Activated T-cell treated with anti-CD3 and anti-CD28 coated beads for 1 hour (primary cell): ENCODE data around the gene EVPL.
"Not testable (repeated sequence)": the region's sequence is repeated elsewhere in the genome, so short reads cannot be mapped to it uniquely, and the experiment has no call there.

Source experiments
- DNase-seq: peaks from one replicate; pipeline ENCODE4 v3.0.0-alpha.2; 2020; ENCODE audit warnings: low read depth

EVPL gene

GRCh38 chr17:76048025-76048605 is 21.0 kb upstream of the EVPL start:
- DNase-seq = no peak

GRCh38 chr17:76046064-76046463 is 19.0 kb upstream of the EVPL start:
- DNase-seq = no peak

- DNase-seq = not testable (repeated sequence)
Observed at GRCh38 chr17:76044475-76045007, 17.4 kb upstream of the EVPL start.

- not testable (repeated sequence) for DNase-seq
Observed at GRCh38 chr17:76042868-76043267, 15.8 kb upstream of the EVPL start.

GRCh38 chr17:76040376-76040775 is 13.3 kb upstream of the EVPL start:
- no peak for DNase-seq

- DNase-seq = no peak
Observed at GRCh38 chr17:76039121-76039520, 12.0 kb upstream of the EVPL start.

GRCh38 chr17:76038050-76038449 is 10.9 kb upstream of the EVPL start:
- no peak for DNase-seq

- DNase-seq = no peak
Observed at GRCh38 chr17:76036497-76037261, 9.6 kb upstream of the EVPL start.

GRCh38 chr17:76034428-76035350 is 7.6 kb upstream of the EVPL start:
- no peak for DNase-seq

GRCh38 chr17:76033139-76033538 is 6.0 kb upstream of the EVPL start:
- DNase-seq = no peak

- no peak for DNase-seq
Observed at GRCh38 chr17:76032780-76033108, 5.6 kb upstream of the EVPL start.

GRCh38 chr17:76032073-76032779 is 5.1 kb upstream of the EVPL start:
- no peak for DNase-seq

GRCh38 chr17:76026714-76027158 is 370 bp downstream of the EVPL start:
- DNase-seq = no peak

GRCh38 chr17:76025294-76025693 is 1.8 kb downstream of the EVPL start:
- DNase-seq = no peak

GRCh38 chr17:76024353-76024752 is 2.8 kb downstream of the EVPL start:
- no peak for DNase-seq

- no peak for DNase-seq
Observed at GRCh38 chr17:76023900-76024237, 3.2 kb downstream of the EVPL start.

GRCh38 chr17:76022973-76023899 is 3.9 kb downstream of the EVPL start:
- DNase-seq = no peak

- no peak for DNase-seq
Observed at GRCh38 chr17:76022285-76022684, 4.8 kb downstream of the EVPL start.

GRCh38 chr17:76019833-76020467 is 7.2 kb downstream of the EVPL start:
- DNase-seq = no peak

GRCh38 chr17:76018801-76019200 is 8.3 kb downstream of the EVPL start:
- no peak for DNase-seq

- DNase-seq = no peak
Observed at GRCh38 chr17:76018340-76018680, 8.8 kb downstream of the EVPL start.
